HG03095 (cell line): ENCODE measurements around the gene CLMN.

Source experiments
- ATAC-seq: cut with Tn5 transposase; IDR thresholded peaks from one replicate; pipeline ENCODE4 v1.9.1; 2021; ENCODE audit warnings: moderate library complexity; ENCODE audit not compliant: unreplicated experiment

Gene CLMN

GRCh38 chr14:95245334-95245733, 74.4 kb downstream of the CLMN start:
- ATAC-seq: no peak

GRCh38 chr14:95244587-95244986, 75.1 kb downstream of the CLMN start:
- no peak for ATAC-seq

- ATAC-seq: no peak
Measured at GRCh38 chr14:95242870-95243269, 76.8 kb downstream of the CLMN start.

- ATAC-seq: no peak
Measured at GRCh38 chr14:95240859-95241813, 78.6 kb downstream of the CLMN start.

- no peak for ATAC-seq
Measured at GRCh38 chr14:95238487-95239298, 81.0 kb downstream of the CLMN start.

GRCh38 chr14:95237958-95238340, 81.8 kb downstream of the CLMN start:
- no peak for ATAC-seq

GRCh38 chr14:95237121-95237957, 82.4 kb downstream of the CLMN start:
- no peak for ATAC-seq

- no peak for ATAC-seq
Measured at GRCh38 chr14:95236221-95236620, 83.5 kb downstream of the CLMN start.

GRCh38 chr14:95235767-95236166, 83.9 kb downstream of the CLMN start:
- ATAC-seq: no peak

GRCh38 chr14:95235351-95235750, 84.4 kb downstream of the CLMN start:
- ATAC-seq: no peak

- no peak for ATAC-seq
Measured at GRCh38 chr14:95234426-95234825, 85.3 kb downstream of the CLMN start.

- peak; percentile 98 for ATAC-seq
Measured at GRCh38 chr14:95233702-95234241, 85.9 kb downstream of the CLMN start.

GRCh38 chr14:95232894-95233584, 86.7 kb downstream of the CLMN start:
- ATAC-seq: no peak

GRCh38 chr14:95231966-95232633, 87.6 kb downstream of the CLMN start:
- ATAC-seq: no peak

- no peak for ATAC-seq
Measured at GRCh38 chr14:95229749-95230148, 90.0 kb downstream of the CLMN start.

- no peak for ATAC-seq
Measured at GRCh38 chr14:95228240-95228639, 91.5 kb downstream of the CLMN start.

- ATAC-seq: no peak
Measured at GRCh38 chr14:95227279-95227860, 92.3 kb downstream of the CLMN start.

GRCh38 chr14:95226801-95227200, 92.9 kb downstream of the CLMN start:
- no peak for ATAC-seq

GRCh38 chr14:95225251-95225887, 94.3 kb downstream of the CLMN start:
- no peak for ATAC-seq
